Suprapubic skin (tissue), 3 donors: ENCODE results near the gene CLASP1.

Experiments used
- CTCF ChIP-seq, 2 donors: fragments of 200-600 bp in 1 of 2; fragments of 450-650 bp in 1 of 2; sonication (generic) in 1 of 2; IDR thresholded peaks; one replicate each; pipeline ENCODE4 v1.5.1; 2016 to 2019; ENCODE audit warnings: antibody characterized with exemption in 2 of 2, mild to moderate bottlenecking in 1 of 2, moderate library complexity in 1 of 2
- POLR2A ChIP-seq, 2 donors: fragments of 450-650 bp; IDR thresholded peaks; one replicate each; pipeline ENCODE4 v1.6.1; 2017; ENCODE audit warnings: antibody characterized with exemption in 2 of 2, mild to moderate bottlenecking in 2 of 2, moderate library complexity in 2 of 2

DNA sequence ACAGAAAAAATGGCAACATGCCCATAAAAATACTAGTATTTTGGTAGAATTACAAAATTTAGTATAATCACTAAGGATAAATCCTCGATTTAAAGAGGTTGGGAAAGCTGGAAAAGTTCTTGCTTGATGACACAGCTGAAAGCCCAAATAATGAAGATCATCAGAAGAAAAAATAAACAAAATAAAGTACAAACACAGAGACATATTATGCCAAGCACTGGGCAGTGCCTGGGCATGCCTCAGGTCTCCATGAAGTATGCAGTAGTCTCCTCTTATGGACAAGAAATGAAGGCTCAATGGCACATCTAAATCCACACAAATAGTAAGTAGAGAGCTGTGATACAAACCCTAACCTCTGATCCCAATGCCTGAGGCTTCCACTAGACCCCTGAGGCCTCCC is 60.9 kb downstream of the CLASP1 start:
- TF ChIP-seq CTCF (IDR thresholded peaks at IDR 0.05) (no peak), POLR2A (IDR thresholded peaks at IDR 0.05) (no peak)
